IMR-90 (cell line): ENCODE results near the gene SFTPA1. TPM values are rescaled to one million over a fixed set of nuclear protein-coding genes. Genes with fewer than 3 reads are reported as not detected.

ENCODE experiments used
- ATAC-seq: fragments of 200-7000 bp; cut with Tn5 transposase; 2 replicates; pipeline ENCODE4 v1.9.1; 2020; ENCODE audit warnings: low read depth, mild to moderate bottlenecking, moderate library complexity
- BruUV-seq: library from RNA; stranded (reverse); fragments of 400-500 nt; replicated peaks from 2 replicates; lab custom pipeline; 2021; lab: Mats Ljungman, UMichigan
- CTCF ChIA-PET: fragments of 300-600 bp; formaldehyde crosslinking; extraction: SDS; loops from one replicate; lab custom pipeline; 2021; ENCODE audit warnings: antibody characterized with exemption; lab: Yijun Ruan, JAX
- POLR2A ChIA-PET: fragments of 300-600 bp; sonication (Branson Sonifier 250); formaldehyde crosslinking; loops from one replicate; lab custom pipeline; 2022; ENCODE audit warnings: antibody characterized with exemption; ENCODE audit not compliant: unreplicated experiment; lab: Charles Lee
- DNase-seq: peaks from one replicate; pipeline ENCODE4 v3.0.0; 2013
- H2AFZ ChIP-seq: replicated peaks from 2 replicates; pipeline ENCODE3; 2013; ENCODE audit warnings: low read length, mild to moderate bottlenecking; ENCODE audit not compliant: poor library complexity
- H2AK5ac ChIP-seq: 2 replicates; pipeline ENCODE4 v1.6.1; 2013; ENCODE audit warnings: low read depth, low read length, inconsistent platforms
- H2AK9ac ChIP-seq: replicated peaks from 2 replicates; pipeline ENCODE3; 2013; ENCODE audit warnings: mild to moderate bottlenecking, low read depth, low read length, moderate library complexity; ENCODE audit not compliant: poor library complexity
- H2BK120ac ChIP-seq: 2 replicates; pipeline ENCODE4 v1.6.1; 2013; ENCODE audit warnings: low read depth, low read length, inconsistent platforms
- H2BK15ac ChIP-seq: 3 replicates; pipeline ENCODE4 v1.6.1; 2013; ENCODE audit warnings: low read depth, low read length, inconsistent platforms
- H2BK20ac ChIP-seq: 2 replicates; pipeline ENCODE4 v1.6.1; 2013; ENCODE audit warnings: low read depth, mild to moderate bottlenecking, inconsistent platforms, low read length, moderate library complexity
- H2BK5ac ChIP-seq: 2 replicates; pipeline ENCODE4 v1.6.1; 2013; ENCODE audit warnings: mild to moderate bottlenecking, low read depth, low read length, inconsistent platforms; ENCODE audit not compliant: poor library complexity, severe bottlenecking
- H3K14ac ChIP-seq: replicated peaks from 2 replicates; pipeline ENCODE4 v1.6.1; 2013; ENCODE audit warnings: low read depth, low read length, inconsistent platforms
- H3K18ac ChIP-seq: 2 replicates; pipeline ENCODE4 v1.6.1; 2013; ENCODE audit warnings: low read depth, low read length, control low read depth
- H3K23ac ChIP-seq: 2 replicates; pipeline ENCODE4 v1.6.1; 2013; ENCODE audit warnings: low read depth, low read length, inconsistent platforms
- H3K27ac ChIP-seq: 2 replicates; pipeline ENCODE4 v1.5.1; 2013; ENCODE audit warnings: mild to moderate bottlenecking, control low read depth, low read length; ENCODE audit not compliant: insufficient read depth
- H3K27me3 ChIP-seq: 2 replicates; pipeline ENCODE4 v1.6.1; 2013; ENCODE audit warnings: low read length; ENCODE audit not compliant: control insufficient read depth, insufficient read depth
- H3K36me3 ChIP-seq: 2 replicates; pipeline ENCODE4 v1.6.1; 2013; ENCODE audit warnings: low read length, mixed read lengths; ENCODE audit not compliant: control insufficient read depth, insufficient read depth
- H3K4ac ChIP-seq: 2 replicates; pipeline ENCODE4 v1.6.1; 2013; ENCODE audit warnings: low read depth, low read length, inconsistent platforms
- H3K4me1 ChIP-seq: 2 replicates; pipeline ENCODE4 v1.6.1; 2013; ENCODE audit warnings: low read length, mixed read lengths; ENCODE audit not compliant: control insufficient read depth, insufficient read depth
- H3K4me2 ChIP-seq: 2 replicates; pipeline ENCODE4 v1.6.1; 2013; ENCODE audit warnings: low read depth, mild to moderate bottlenecking, control low read depth, low read length, moderate library complexity
- H3K4me3 ChIP-seq: 2 replicates; pipeline ENCODE4 v1.5.1; 2013; ENCODE audit warnings: low read depth, mild to moderate bottlenecking, control low read depth, low read length, moderate library complexity; ENCODE audit not compliant: insufficient read depth
- H3K56ac ChIP-seq: 2 replicates; pipeline ENCODE4 v1.6.1; 2013; ENCODE audit warnings: low read length, inconsistent platforms; ENCODE audit not compliant: insufficient read depth; ENCODE audit errors: extremely low read depth
- H3K79me1 ChIP-seq, 2 experiments: 2 replicates each; pipeline ENCODE4 v1.6.1; 2013; ENCODE audit warnings: low read length in 2 of 2, inconsistent platforms in 1 of 2, low read depth in 1 of 2
- H3K9ac ChIP-seq: 2 replicates; pipeline ENCODE4 v1.6.1; 2013; ENCODE audit warnings: low read depth, low read length, control low read depth
- H3K9me1 ChIP-seq: 2 replicates; pipeline ENCODE4 v1.6.1; 2013; ENCODE audit warnings: low read length, inconsistent platforms; ENCODE audit not compliant: insufficient read depth
- H3K9me3 ChIP-seq: 2 replicates; pipeline ENCODE4 v1.6.1; 2013; ENCODE audit warnings: low read length; ENCODE audit not compliant: control insufficient read depth, insufficient read depth
- H4K20me1 ChIP-seq: 2 replicates; pipeline ENCODE4 v1.6.1; 2013; ENCODE audit warnings: low read length, inconsistent platforms; ENCODE audit not compliant: insufficient read depth
- H4K5ac ChIP-seq: 2 replicates; pipeline ENCODE4 v1.6.1; 2013; ENCODE audit warnings: mild to moderate bottlenecking, low read depth, low read length, control low read depth
- H4K8ac ChIP-seq, 2 experiments: 2 replicates each; pipeline ENCODE4 v1.6.1; 2013; ENCODE audit warnings: low read depth in 2 of 2, low read length in 2 of 2, control low read depth in 1 of 2, inconsistent platforms in 1 of 2
- H4K91ac ChIP-seq: 2 replicates; pipeline ENCODE4 v1.6.1; 2013; ENCODE audit warnings: low read depth, low read length, inconsistent platforms; ENCODE audit not compliant: insufficient read depth
- BHLHE40 ChIP-seq: fragments of 150-350 bp; IDR thresholded peaks from 2 replicates; pipeline ENCODE4 v1.6.1; 2016; ENCODE audit warnings: mild to moderate bottlenecking, low read depth, low read length
- CEBPB ChIP-seq: IDR thresholded peaks from 2 replicates; pipeline ENCODE4 v1.6.1; 2012; ENCODE audit warnings: low read depth, low read length, improper control_type of control experiment
- CHD1 ChIP-seq: IDR thresholded peaks from 2 replicates; pipeline ENCODE4 v1.6.1; 2012; ENCODE audit warnings: low read depth, low read length, improper control_type of control experiment
- FOS ChIP-seq: fragments of 150-350 bp; IDR thresholded peaks from 2 replicates; pipeline ENCODE4 v1.6.1; 2016; ENCODE audit warnings: low read depth, low read length
- MAFK ChIP-seq: IDR thresholded peaks from 2 replicates; pipeline ENCODE4 v1.6.1; 2012; ENCODE audit warnings: low read depth, low read length, improper control_type of control experiment
- MXI1 ChIP-seq: IDR thresholded peaks from 2 replicates; pipeline ENCODE4 v1.6.1; 2012; ENCODE audit warnings: low read depth, mild to moderate bottlenecking, low read length, moderate library complexity, borderline replicate concordance
- POLR2A ChIP-seq: IDR thresholded peaks from 2 replicates; pipeline ENCODE4 v1.6.1; 2012; ENCODE audit warnings: mild to moderate bottlenecking, low read depth, low read length
- RAD21 ChIP-seq: IDR thresholded peaks from 2 replicates; pipeline ENCODE4 v1.6.1; 2012; ENCODE audit warnings: low read length, improper control_type of control experiment
- RFX5 ChIP-seq: IDR thresholded peaks from 2 replicates; pipeline ENCODE4 v1.8.0; 2012; ENCODE audit warnings: low read depth, mild to moderate bottlenecking, low read length, moderate library complexity
- SMC3 ChIP-seq: fragments of 150-350 bp; IDR thresholded peaks from 2 replicates; pipeline ENCODE4 v1.6.1; 2016; ENCODE audit warnings: low read depth, mild to moderate bottlenecking, antibody characterized with exemption, low read length, moderate library complexity
- WGBS, 2 experiments: methylation state at CpG; one replicate each; pipeline versions ENCODE4 v1.1.5 to v1.1.7; 2013; ENCODE audit warnings: missing lambda C conversion rate in 2 of 2; ENCODE audit not compliant: insufficient read length in 1 of 2; ENCODE audit errors: extremely low coverage in 2 of 2; 5-methylcytosine and 5-hydroxymethylcytosine counted together
- dilution Hi-C: fragments of 300-500 bp; cut with HindIII; formaldehyde crosslinking; loops from one replicate; pipeline ENCODE4 v1.14.3; 2018; ENCODE audit warnings: low sequenced_read_pairs; ENCODE audit not compliant: unreplicated experiment
- in situ Hi-C: fragments of 300-500 bp; cut with MboI; formaldehyde crosslinking; loops from 3 replicates; pipeline ENCODE4 v1.14.3; 2019; ENCODE audit warnings: low sequenced_read_pairs, inconsistent platforms, mixed read lengths
- intact Hi-C: fragments of 100-400 bp; cut with micrococcal nuclease; formaldehyde crosslinking; loops from 2 replicates; pipeline ENCODE4 v1.10.0; 2022
- polyA plus RNA-seq, 3 experiments: library from polyadenylated mRNA; depleted of rRNA; stranded (reverse); fragments of >200 nt; gene quantifications; 2 replicates each; pipeline ENCODE4 v1.2.3, GENCODE V29; 2012; ENCODE audit warnings: low replicate concordance in 1 of 3
- total RNA-seq: library from RNA; depleted of rRNA; stranded (reverse); fragments of >200 nt; gene quantifications from 2 replicates; pipeline ENCODE4 v1.2.3, GENCODE V29; 2012
- TF ChIP-seq, protein P1 (sequence below): fragments of 150-350 bp; IDR thresholded peaks from 2 replicates; pipeline ENCODE4 v1.6.1; 2016; ENCODE audit warnings: low read depth, mild to moderate bottlenecking, low read length, moderate library complexity, borderline replicate concordance
- TF ChIP-seq, protein P2 (sequence below): conservative IDR thresholded peaks from 2 replicates; pipeline ENCODE4 v1.5.1; 2012; ENCODE audit warnings: mild to moderate bottlenecking, low read depth, low read length, improper control_type of control experiment

The SFTPA1 gene
- total and polyA plus RNA-seq, 2 of the 4 experiments (the other 2 are of a cell fraction) = not detected

DNA sequence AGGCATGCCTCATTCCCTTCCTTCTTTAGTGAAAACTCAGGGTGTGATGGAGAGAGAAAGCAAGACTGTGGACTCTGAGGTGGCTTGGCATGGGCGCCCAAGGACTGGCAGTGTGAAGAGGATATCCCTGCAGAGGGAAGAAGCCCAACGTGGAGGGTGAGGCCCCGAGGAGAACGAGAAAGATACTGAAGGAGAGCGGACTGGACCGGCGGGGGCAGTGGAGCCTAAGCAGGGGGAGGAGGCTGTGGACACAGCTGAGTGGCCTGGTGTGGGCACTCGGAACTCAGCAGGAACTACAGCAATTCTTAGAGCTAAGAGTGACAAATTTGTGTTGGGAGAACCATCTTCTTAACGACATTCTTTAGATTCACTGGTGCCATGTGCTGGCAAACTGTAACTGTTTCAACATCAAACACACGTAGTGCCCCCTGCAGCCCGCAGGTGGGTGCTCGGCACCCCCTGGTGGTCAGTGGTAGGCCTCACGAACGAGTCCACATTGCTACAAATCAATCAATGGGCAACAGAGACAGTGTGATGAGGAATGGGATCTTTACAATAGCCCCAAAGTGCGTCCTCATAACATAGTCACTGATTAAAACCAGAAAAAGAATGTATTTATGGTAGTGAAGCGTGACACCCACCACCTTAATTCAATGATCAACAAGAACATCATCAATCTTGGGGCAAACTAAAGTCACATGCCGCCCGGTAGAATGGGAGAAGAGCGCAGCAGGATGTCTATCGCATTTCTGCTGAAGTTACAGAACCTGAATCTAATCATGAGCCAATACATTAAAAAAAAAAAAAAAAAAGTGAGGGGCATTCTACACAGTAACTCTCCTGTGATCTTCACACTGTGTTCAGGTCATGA is 2.0 kb upstream of the SFTPA1 start:
- Histone ChIP-seq H2BK20ac (no peak overlapping the region), H3K27me3 (peaks cover 21% of the 10 kb centered on the region), H3K9ac (no peak overlapping the region), H3K4ac (no peak overlapping the region), H3K9me1 (no peaks in the 10 kb centered on the region), H3K14ac (no peak overlapping the region), H2AK5ac (no peak overlapping the region), H3K23ac (no peak overlapping the region), H3K36me3 (no peaks in the 10 kb centered on the region), H4K91ac (no peak overlapping the region), H3K79me1 (no peaks in the 10 kb centered on the region), H2BK120ac (no peak overlapping the region), H3K4me1 (no peaks in the 10 kb centered on the region), H3K27ac (no peak overlapping the region), H3K56ac (no peak overlapping the region; the same call in 1 of the 2 replicates), H3K4me2 (no peak overlapping the region), H2BK15ac (no peak overlapping the region), H4K8ac (no peak overlapping the region), H4K20me1 (no peaks in the 10 kb centered on the region), H3K18ac (no peak overlapping the region), H2AK9ac (peak overlapping the region; percentile 62), H4K5ac (no peak overlapping the region), H3K4me3 (no peak overlapping the region), H2BK5ac (no peak overlapping the region), H2AFZ (peak overlapping the region; percentile 35), H3K9me3 (no peaks in the 10 kb centered on the region)
- TF ChIP-seq, protein P1, sequence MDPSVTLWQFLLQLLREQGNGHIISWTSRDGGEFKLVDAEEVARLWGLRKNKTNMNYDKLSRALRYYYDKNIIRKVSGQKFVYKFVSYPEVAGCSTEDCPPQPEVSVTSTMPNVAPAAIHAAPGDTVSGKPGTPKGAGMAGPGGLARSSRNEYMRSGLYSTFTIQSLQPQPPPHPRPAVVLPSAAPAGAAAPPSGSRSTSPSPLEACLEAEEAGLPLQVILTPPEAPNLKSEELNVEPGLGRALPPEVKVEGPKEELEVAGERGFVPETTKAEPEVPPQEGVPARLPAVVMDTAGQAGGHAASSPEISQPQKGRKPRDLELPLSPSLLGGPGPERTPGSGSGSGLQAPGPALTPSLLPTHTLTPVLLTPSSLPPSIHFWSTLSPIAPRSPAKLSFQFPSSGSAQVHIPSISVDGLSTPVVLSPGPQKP = no peak
- peak; percentile 28; the same call in 1 of the 2 replicates for TF ChIP-seq CEBPB
- peak; percentile 53 for TF ChIP-seq SMC3
- no peak for TF ChIP-seq POLR2A
- TF ChIP-seq FOS = no peak
- TF ChIP-seq BHLHE40 = no peak
- no peak for TF ChIP-seq MAFK
- TF ChIP-seq RAD21 = peak; percentile 67
- TF ChIP-seq CHD1 = no peak
- no peak for TF ChIP-seq MXI1
- TF ChIP-seq, protein P2, sequence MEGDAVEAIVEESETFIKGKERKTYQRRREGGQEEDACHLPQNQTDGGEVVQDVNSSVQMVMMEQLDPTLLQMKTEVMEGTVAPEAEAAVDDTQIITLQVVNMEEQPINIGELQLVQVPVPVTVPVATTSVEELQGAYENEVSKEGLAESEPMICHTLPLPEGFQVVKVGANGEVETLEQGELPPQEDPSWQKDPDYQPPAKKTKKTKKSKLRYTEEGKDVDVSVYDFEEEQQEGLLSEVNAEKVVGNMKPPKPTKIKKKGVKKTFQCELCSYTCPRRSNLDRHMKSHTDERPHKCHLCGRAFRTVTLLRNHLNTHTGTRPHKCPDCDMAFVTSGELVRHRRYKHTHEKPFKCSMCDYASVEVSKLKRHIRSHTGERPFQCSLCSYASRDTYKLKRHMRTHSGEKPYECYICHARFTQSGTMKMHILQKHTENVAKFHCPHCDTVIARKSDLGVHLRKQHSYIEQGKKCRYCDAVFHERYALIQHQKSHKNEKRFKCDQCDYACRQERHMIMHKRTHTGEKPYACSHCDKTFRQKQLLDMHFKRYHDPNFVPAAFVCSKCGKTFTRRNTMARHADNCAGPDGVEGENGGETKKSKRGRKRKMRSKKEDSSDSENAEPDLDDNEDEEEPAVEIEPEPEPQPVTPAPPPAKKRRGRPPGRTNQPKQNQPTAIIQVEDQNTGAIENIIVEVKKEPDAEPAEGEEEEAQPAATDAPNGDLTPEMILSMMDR = peak; percentile 65
- TF ChIP-seq RFX5 = no peak
- DNase-seq = peak; percentile 14
- no TSS peak for BruUV-seq
- CTCF ChIA-PET = no interaction called here
- POLR2A ChIA-PET = no interaction called here
- in situ Hi-C loops (loop anchor here (10.0 kb wide), 1 partner anchor 234 kb away; no protein-coding TSS in a partner anchor), intact Hi-C loops (loop anchor here (2.0 kb wide), 2 partner anchors 72 to 234 kb away; no protein-coding TSS in a partner anchor), dilution Hi-C loops (no loop called here)
- peak; percentile 53 for ATAC-seq
- 54% methylated on average over 6 of the region's 20 CpGs; no CpG with 5 or more reads in 1 of the 2 experiments for WGBS, 2 experiments
